Ureter (tissue), 1 donor: ENCODE data around the gene ENPP6. TPM values are rescaled to one million over a fixed set of nuclear protein-coding genes. Genes with fewer than 3 reads are reported as not detected.
"Not testable (repeated sequence)": the region's sequence is repeated elsewhere in the genome, so short reads cannot be mapped to it uniquely, and the experiment has no call there.

ENCODE experiments used
- DNase-seq: peaks from one replicate; pipeline ENCODE4 v3.0.0-alpha.2; 2020; ENCODE audit warnings: low spot score
- total RNA-seq: library from RNA; stranded (reverse); gene quantifications from one replicate; pipeline ENCODE4 v1.2.4, GENCODE V29; 2023
- donor health status: DM: yes; HTN: yes; CAD: no.

ENPP6 gene
- total RNA-seq, 1 donor from 2014 or later: 3.9 TPM

DNA sequence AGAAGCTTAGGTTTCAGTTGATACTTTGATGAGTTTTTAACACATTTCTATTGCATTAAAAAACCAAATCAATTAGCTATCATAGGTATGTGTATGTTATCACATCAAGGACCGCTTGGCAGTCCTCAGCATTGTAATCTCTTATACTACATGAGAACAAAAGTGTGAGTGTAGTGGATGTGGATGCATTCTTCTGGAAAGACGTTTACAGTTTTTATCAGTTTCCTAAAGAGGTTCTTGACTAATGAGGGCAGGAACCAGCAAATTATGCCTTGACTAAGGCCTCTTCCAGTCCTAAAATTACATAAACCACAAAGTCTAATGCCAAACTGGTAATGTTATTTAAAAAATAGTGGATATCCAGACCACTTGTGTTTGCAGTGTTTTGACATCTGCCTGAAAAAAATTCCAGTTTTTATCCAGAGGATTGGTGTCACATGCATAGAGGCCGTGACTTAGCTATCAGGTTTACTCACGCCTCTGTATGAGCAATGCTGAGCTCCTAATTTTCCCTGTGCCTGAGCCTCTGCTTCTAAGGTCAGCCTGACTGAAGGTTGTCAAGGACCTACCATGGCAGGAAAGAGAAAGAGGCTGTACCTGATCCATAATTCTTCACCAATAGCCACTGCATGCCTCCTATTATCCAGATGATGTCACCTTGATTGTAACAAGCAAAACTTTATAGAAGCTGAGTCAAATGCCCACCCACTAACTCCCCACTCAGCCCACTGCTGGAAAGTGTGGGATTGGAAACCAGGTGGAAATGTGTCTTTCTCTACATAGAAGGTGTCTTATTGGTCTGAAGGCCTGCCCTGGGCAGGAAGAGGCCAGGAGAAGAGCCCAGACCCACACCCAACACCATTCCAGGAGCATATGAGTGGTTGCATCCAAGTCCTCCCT lies 68.7 kb downstream of the ENPP6 start:
- DNase-seq: no peak

DNA sequence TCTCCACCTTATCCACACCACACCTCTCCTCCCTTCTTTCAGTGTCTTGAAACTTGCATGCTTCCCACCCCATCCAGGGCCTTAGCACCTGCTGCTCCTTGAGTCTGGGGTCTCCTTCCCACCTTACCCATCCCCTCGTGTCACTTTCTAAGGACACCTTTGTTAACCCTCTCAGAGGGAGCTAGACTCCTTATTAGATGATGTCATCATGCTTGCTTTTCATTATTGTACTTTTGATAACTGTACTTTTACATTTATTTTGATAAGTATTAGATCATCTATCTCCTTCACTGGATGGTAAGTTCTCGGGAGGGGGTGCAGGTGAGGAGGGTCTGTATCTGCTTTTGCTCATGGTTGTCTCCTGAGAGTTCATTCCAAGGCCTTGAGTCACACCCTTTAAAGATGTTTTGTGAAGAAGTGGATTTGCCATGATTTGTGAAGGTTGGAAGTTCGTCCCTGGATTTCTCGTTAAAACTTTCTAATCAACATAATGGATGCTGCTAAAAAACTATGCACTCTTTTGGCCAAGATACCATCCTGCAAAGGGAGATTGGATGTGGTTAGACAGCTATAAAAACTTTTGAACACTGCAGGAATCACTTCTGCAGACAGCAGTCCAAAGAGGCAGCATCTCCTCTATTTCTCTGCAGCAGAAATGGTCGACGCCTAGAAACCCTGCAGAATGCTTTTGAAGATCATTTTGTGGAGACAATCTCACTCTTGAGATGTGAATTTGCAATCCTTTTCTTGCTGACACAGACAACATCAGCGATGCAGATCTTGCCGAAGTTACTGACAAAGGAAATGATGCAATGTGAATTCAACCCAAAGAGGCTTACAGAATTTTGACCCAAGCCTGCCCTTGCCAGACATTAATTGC lies 69.6 kb downstream of the ENPP6 start:
- no peak for DNase-seq

DNA sequence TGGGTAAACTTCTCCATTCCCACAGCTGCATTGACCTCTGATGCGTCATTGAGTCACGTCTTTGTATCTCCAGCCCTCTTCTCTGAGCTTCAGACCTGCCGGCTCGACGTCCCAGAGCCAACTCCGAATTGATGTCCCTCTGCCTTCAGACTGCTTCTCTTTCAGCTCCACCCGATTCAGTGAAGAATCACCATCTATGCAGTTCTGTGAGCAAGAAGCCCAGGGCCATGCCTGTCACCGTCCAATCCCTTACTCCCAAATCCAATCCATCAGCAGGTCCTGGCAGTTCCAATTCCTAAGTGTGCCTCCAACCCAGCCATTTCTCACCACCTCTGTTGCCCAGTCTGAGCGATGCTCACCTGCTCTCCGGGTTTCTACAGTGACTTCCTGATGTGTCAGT lies 70.7 kb downstream of the ENPP6 start:
- no peak for DNase-seq

DNA sequence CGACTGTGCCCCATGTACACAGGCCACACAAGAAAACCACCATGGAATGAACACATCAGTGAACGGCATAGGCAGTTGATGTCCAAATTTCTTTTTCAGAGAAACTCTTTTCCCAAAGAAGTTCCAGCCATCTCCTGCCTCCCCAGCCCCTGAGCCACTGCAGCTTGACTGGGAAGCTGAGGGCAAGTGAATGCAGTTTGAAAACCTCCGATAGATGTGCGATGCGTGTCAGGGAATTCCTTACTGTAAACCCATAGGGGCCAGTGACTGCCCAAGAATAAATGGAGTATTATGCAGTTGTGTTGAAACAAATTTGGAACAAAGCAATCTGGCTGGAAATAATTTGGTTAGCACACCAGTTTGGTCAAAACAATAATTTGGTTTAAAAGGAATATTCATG lies 72.1 kb downstream of the ENPP6 start:
- DNase-seq: no peak

DNA sequence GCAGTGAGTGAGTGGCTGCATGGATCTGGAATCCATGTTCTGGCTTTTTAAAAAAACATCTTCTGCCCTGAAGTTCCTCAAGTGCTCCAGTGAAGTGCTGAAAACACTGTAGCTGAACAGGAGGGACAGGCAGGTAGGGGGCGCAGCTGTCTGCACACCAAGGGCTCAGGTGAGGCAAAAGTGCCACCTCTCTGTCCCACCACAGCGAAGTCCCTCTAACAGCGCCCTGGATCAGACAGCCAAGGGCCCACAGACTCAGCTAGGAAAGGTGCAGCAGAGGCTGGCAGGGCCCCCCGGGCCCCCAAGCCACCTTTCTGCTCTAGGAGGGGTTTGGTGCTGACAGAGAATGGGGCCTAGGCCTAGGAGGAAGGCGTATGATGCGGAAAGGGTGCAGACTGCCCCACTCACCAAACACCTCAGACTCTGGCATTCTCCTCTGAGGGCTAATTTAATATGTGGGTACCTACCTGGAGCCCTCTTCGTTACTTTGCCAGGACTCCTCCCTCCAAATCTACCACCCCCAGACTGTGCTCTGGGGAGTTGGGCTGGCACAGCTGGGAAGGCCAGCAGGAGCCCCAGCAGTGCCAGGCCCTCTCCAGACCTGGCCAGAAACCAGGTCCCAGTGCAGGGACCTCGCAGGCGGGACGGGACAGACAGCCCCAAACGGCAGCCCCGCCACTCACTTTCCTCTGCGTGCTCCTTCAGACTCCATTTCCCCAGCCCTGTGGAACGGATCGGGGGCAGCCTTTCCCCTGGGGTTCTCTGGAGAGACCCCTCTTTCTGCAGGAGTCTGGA lies 73.7 kb downstream of the ENPP6 start:
- DNase-seq: no peak

DNA sequence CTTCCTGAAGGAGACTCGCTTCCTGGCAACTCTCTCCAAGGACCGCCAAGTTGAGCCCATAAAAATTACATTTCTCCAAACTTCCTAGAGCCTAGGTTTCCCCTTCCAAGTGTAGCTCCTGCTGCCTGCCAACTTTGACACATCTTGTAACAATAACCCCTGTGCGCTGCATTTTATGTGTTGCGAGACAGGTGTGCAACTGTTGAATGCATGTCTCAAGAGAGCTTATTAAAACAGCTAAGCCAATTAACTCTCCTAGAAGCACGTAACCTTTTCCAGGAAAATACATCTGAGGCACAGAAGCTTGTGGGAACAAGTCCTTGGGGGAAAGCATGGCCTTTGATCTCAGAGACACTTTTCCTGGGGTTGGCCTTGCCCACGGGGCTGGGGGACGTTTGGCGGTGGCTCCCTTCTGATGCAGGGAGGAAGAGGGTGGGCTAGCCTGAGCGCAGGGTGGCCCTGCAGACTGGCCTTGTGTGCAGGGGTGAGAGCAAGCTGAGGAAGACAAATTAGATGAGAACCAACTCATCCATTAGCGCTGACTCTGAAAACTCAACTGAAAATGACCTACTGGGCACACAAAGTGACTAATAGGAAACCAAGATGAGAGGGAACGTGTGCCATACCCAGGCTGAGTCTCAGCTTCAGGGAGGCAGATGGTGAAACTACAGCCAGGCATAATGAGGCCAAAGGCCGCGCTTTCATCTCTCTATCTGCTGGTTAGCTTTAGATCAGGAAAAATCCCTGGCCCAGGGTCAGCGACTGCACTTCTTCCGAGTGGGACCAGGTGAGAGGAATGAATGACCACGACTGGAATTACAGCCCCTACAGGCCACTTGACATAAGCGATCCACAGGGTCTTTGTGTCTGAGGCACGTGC lies 75.3 kb downstream of the ENPP6 start:
- DNase-seq: no peak

DNA sequence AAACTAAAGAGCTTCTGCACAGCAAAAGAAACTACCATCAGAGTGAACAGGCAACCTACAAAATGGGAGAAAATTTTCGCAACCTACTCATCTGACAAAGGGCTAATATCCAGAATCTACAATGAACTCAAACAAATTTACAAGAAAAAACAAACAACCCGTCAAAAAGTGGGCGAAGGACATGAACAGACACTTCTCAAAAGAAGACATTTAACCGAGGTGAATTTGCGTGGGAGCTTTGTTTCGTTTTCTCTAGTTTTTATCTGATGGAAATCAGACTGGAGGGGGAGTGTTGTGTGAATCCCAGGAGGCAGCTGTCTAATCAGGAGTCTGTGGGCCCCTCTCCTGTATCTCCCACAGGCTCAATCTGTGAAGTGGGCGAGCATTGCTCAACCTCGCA lies 76.8 kb downstream of the ENPP6 start:
- DNase-seq: not testable (repeated sequence)

DNA sequence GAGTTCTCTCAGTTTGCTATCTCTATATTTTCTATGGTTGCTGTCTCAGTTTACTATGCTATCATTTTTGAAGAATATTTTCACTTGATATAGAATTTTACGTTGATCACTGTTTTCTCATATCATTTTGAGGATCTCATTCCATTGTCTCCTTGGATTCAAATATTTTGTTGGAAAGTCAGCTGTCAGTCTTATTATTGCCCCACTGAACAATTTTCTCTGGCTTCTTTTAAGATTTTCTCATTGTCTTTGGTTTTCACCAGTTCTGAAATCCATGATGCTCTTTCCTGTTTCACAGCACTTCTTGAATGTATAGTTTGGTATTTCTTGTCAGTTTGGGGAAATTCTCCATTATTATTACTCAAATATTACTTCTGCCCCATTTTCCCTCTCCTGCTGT lies 81.1 kb downstream of the ENPP6 start:
- DNase-seq: no peak

DNA sequence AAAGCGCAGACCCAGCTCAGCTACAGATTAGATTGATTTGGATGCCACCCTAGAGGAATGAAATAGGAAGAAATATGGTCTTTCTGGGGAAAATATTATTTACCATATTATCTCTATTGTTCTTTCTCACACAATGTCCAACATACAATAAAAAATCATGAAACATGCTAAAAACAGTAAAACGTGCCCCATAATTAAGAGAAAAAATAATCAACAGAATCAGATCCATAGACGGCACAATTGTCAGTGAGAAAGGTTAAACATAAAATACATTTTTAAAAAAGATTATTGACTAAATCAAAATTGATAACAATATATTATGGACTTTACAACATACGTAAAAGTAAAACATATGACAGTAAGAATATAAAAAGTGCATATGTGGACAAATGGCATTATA lies 90.9 kb downstream of the ENPP6 start:
- DNase-seq: no peak

DNA sequence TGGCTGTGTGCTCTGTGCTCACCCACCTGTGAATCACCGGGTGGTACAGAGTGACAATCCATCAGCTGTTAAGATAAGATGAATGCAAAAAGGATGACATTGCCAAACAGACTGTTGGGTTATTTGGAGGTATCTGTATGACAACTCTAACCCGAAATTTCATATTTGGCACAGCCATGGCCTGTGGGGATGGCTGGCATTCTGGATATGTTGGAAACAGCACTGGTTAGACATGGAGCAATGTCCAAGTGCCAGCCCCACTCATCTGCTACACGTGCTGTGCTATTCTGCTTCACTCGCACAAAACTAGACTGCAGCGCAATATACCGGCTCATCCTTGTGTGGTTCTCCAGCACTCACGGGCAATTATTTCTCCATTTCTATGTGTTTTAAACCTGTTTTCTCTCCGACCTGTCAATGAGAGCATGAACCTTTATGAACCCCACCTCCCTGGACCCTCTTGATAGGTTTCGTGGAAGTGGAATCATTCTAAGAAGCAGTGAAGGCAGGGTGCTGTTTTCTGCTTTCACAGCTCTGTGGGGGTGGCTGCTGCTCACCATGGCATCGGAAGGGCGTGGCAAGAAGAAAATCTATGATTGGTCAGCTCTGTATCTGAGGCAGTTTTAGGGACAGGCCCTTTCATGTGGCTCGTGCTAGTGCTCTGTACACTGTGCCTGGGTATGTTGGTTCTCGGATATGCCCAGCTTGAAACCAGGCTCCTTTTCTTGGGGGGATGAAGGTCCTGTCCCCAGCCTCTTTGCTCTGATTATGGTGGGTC lies 94.9 kb downstream of the ENPP6 start:
- no peak for DNase-seq

DNA sequence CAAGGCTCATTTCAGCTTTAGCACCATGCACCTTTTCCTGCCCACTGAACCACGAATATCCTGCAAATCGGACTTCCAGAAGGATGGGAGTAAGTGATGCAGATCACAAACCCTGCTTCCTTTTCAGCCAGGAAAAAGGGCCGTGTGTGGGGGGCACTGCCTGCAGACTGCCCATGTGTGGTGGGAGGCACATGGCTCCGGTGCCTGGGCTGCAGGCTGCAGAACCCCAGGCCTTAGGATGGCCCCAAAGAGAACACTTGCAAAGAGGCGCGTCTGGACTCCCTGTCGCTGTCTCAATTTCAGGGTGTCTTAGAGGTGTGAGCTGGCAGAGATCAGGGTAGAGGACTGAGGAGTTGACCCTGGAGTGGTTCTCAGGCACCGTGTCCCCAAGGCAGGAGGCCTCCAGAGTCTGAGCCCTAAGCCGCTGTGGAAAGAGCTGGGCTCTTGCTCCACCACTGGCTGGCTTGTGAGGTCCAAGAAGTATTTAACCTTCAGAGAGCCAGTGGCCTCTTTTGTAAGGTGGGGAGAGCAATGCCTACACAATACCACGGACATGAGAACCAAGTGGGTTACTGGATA lies 97.0 kb downstream of the ENPP6 start:
- DNase-seq: no peak

DNA sequence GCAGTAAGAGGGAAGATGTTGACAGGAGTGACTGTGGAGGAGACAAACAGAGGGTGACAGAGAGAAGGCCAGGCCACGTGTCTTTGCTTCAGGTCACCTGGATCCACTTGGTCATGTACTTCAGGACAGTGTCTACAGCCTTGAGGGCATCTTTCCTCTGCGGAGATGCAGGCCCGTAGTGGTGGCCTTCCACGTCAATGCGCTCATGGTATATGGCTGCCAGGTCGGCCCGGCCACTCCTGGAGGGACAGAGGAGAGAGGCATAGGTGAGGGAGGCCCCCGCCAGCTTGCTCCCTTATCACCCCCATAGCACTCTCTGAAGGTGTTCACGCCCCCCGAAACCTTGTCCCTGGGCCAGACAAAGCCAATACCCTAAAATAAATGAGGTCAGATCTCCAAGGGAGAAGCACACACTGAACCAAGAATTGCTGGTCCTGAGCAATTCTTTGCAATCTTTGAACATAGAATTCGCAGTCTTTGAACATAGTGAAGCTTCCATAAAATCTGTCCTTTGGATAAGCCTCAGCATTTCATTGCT lies 99.9 kb downstream of the ENPP6 start:
- no peak for DNase-seq

DNA sequence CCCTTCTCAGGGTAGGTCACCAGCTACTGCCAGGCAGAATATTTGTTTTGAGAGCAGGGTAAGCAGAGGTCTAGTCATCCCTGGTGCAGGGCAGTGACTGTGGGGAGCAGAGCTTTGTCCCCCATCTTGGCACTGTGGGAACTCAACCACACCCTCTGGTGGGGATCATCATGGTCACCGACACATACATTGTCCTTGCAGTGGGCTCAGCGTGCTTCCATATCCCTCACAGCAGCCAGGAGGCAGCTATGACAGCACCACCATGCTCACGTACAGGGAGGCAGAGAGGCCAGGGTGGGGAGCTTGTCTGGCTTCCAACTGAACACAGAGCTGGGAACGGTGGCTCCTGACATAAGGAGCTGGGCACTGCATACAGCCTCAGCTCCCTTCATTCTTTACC lies 102.3 kb downstream of the ENPP6 start:
- DNase-seq: no peak

DNA sequence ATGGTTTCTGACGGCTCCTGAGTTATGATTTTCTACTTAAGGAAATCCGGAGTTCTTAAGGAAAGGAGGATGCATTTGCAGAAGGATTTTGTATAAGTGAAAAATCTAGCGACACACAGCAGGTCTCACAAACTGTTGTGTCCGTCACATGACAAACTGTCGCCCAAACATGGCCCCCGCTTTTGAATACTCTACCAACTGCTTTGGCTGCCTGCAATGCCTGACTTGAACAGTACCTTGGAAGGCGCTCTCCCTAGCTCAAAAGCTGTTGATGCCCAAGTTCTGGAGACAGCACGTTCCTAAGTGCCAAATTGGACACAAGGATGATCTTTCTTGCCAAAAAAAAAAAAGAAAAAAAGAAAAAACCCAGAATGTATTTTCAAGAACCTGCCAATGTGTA lies 103.2 kb downstream of the ENPP6 start:
- no peak for DNase-seq

DNA sequence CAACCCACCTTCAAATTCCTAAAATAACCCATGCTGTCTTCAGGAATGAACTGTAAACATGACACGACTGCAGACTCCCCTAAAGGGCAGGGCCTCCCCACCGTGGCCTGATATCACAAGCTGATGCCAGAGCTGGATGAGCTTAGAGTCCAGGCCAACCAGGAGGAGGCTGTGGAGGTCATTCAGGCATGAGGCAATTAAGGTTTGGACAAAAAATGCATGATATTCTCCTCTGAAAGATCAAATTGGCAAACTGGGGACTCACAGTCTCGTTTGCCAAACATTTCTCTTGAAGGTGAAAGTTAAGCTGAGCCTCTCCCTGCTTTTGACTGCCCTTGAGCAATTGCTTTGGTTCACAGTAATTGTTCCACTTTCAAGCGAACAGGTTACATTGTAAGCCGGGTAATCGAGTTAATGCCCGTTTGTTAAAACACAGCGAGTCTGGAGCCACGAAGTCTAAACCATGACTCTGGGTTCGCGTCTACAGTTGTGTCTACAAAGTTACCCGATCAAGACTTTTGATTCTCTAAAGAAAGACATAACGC lies 105.6 kb downstream of the ENPP6 start:
- no peak for DNase-seq

DNA sequence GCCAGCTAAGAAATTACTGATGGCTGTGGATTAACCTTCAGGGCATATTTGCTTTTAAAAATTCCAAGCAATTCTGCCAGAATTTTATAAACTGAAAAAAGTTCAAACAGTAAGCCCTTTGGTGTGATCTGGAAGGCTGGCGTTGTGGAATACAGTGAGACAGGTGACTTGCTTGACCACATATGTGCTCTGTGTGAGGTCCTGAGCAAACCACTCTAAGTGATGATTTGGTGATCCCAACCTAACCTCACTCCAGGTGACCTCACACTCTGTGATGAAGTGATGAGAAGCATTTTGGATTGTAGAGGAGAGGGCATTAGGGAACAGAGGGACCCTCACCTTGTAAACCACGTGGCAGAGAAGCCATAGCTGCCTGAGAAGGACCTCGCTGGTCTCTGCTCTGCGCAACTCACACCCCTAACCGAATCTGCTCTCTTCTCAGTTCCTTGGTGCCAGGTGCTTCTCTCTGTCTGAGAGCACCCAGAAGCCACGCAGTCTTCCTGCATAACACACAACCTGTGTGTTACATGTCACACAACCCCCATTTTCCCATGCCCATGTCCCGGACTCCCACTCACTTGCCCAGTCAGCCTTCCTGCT lies 106.3 kb downstream of the ENPP6 start:
- DNase-seq: no peak

DNA sequence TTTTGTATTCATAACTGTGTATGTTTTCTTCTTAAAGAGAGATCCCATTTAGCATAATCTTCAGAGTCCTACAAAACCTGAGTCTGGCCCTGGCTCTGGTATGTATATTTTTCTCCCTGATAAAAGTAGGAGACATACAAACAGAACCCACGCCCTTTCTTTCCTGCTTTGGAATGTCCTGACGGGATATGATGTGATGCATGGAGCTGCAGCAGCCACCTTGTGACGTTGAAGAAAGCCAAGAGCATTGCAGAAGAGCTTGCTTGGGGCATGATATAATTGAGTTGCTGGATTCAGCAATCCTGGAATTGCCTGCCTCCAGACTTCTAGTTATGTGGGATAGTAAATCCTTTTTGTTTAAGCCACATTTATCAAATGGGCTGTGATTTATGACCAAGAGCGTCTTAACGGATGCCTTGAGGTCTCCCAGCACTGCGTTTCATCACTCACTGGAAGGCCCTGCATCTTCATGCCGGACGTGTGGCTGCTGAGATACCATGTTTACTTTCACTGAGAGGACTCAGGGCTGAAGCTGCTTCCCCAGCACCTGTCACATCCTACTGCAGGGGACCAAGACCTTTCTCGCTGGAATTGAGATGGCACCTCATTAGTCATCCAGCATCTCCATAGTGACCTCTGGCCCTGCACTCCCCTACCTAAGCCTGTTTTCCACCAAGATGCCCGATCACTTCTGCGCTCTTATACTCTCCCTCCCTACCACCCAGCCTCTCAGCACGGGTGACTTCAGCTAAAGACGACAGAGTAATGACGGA lies 107.0 kb downstream of the ENPP6 start:
- DNase-seq: no peak

DNA sequence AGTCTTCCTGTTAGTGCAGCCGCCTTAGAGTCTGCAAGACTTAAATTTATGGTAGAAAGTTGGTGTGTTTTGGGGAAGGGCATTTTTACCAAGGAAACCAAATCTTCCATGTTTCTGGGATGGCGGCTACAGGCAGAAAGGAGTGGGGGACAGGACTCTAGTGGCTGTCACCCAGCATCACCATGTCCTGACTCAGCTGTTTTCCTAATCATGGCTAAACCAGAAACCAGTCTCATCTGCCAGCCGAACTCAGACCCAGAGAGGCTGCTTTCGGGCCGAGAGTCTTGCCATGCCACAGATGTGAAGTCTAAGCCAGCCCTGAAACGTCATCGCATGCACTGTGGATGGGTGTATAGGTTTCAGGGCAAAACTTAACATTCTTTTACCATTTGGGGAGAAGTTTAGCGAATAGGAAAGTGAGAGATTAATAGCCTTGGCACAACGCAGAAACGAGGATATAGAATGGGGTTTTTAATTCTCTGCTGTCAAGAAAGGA lies 109.6 kb downstream of the ENPP6 start:
- DNase-seq: no peak
